IMR-90 (cell line): Measurements from ENCODE around the gene MYL12B. TPM values are rescaled to one million over a fixed set of nuclear protein-coding genes. Genes with fewer than 3 reads are reported as not detected.

ENCODE experiments used
- ATAC-seq: fragments of 200-7000 bp; cut with Tn5 transposase; 2 replicates; pipeline ENCODE4 v1.9.1; 2020; ENCODE audit warnings: low read depth, mild to moderate bottlenecking, moderate library complexity
- BruUV-seq: library from RNA; stranded (reverse); fragments of 400-500 nt; replicated peaks from 2 replicates; lab custom pipeline; 2021; lab: Mats Ljungman, UMichigan
- CTCF ChIA-PET: fragments of 300-600 bp; formaldehyde crosslinking; extraction: SDS; loops from one replicate; lab custom pipeline; 2021; ENCODE audit warnings: antibody characterized with exemption; lab: Yijun Ruan, JAX
- POLR2A ChIA-PET: fragments of 300-600 bp; sonication (Branson Sonifier 250); formaldehyde crosslinking; loops from one replicate; lab custom pipeline; 2022; ENCODE audit warnings: antibody characterized with exemption; ENCODE audit not compliant: unreplicated experiment; lab: Charles Lee
- DNase-seq: peaks from one replicate; pipeline ENCODE4 v3.0.0; 2013
- H2AFZ ChIP-seq: replicated peaks from 2 replicates; pipeline ENCODE3; 2013; ENCODE audit warnings: low read length, mild to moderate bottlenecking; ENCODE audit not compliant: poor library complexity
- H2AK5ac ChIP-seq: 2 replicates; pipeline ENCODE4 v1.6.1; 2013; ENCODE audit warnings: low read depth, low read length, inconsistent platforms
- H2AK9ac ChIP-seq: replicated peaks from 2 replicates; pipeline ENCODE3; 2013; ENCODE audit warnings: mild to moderate bottlenecking, low read depth, low read length, moderate library complexity; ENCODE audit not compliant: poor library complexity
- H2BK120ac ChIP-seq: 2 replicates; pipeline ENCODE4 v1.6.1; 2013; ENCODE audit warnings: low read depth, low read length, inconsistent platforms
- H2BK15ac ChIP-seq: 3 replicates; pipeline ENCODE4 v1.6.1; 2013; ENCODE audit warnings: low read depth, low read length, inconsistent platforms
- H2BK20ac ChIP-seq: 2 replicates; pipeline ENCODE4 v1.6.1; 2013; ENCODE audit warnings: low read depth, mild to moderate bottlenecking, inconsistent platforms, low read length, moderate library complexity
- H2BK5ac ChIP-seq: 2 replicates; pipeline ENCODE4 v1.6.1; 2013; ENCODE audit warnings: mild to moderate bottlenecking, low read depth, low read length, inconsistent platforms; ENCODE audit not compliant: poor library complexity, severe bottlenecking
- H3K14ac ChIP-seq: replicated peaks from 2 replicates; pipeline ENCODE4 v1.6.1; 2013; ENCODE audit warnings: low read depth, low read length, inconsistent platforms
- H3K18ac ChIP-seq: 2 replicates; pipeline ENCODE4 v1.6.1; 2013; ENCODE audit warnings: low read depth, low read length, control low read depth
- H3K23ac ChIP-seq: 2 replicates; pipeline ENCODE4 v1.6.1; 2013; ENCODE audit warnings: low read depth, low read length, inconsistent platforms
- H3K27ac ChIP-seq: 2 replicates; pipeline ENCODE4 v1.5.1; 2013; ENCODE audit warnings: mild to moderate bottlenecking, control low read depth, low read length; ENCODE audit not compliant: insufficient read depth
- H3K27me3 ChIP-seq: 2 replicates; pipeline ENCODE4 v1.6.1; 2013; ENCODE audit warnings: low read length; ENCODE audit not compliant: control insufficient read depth, insufficient read depth
- H3K36me3 ChIP-seq: 2 replicates; pipeline ENCODE4 v1.6.1; 2013; ENCODE audit warnings: low read length, mixed read lengths; ENCODE audit not compliant: control insufficient read depth, insufficient read depth
- H3K4ac ChIP-seq: 2 replicates; pipeline ENCODE4 v1.6.1; 2013; ENCODE audit warnings: low read depth, low read length, inconsistent platforms
- H3K4me1 ChIP-seq: 2 replicates; pipeline ENCODE4 v1.6.1; 2013; ENCODE audit warnings: low read length, mixed read lengths; ENCODE audit not compliant: control insufficient read depth, insufficient read depth
- H3K4me2 ChIP-seq: 2 replicates; pipeline ENCODE4 v1.6.1; 2013; ENCODE audit warnings: low read depth, mild to moderate bottlenecking, control low read depth, low read length, moderate library complexity
- H3K4me3 ChIP-seq: 2 replicates; pipeline ENCODE4 v1.5.1; 2013; ENCODE audit warnings: low read depth, mild to moderate bottlenecking, control low read depth, low read length, moderate library complexity; ENCODE audit not compliant: insufficient read depth
- H3K56ac ChIP-seq: 2 replicates; pipeline ENCODE4 v1.6.1; 2013; ENCODE audit warnings: low read length, inconsistent platforms; ENCODE audit not compliant: insufficient read depth; ENCODE audit errors: extremely low read depth
- H3K79me1 ChIP-seq, 2 experiments: 2 replicates each; pipeline ENCODE4 v1.6.1; 2013; ENCODE audit warnings: low read length in 2 of 2, inconsistent platforms in 1 of 2, low read depth in 1 of 2
- H3K9ac ChIP-seq: 2 replicates; pipeline ENCODE4 v1.6.1; 2013; ENCODE audit warnings: low read depth, low read length, control low read depth
- H3K9me1 ChIP-seq: 2 replicates; pipeline ENCODE4 v1.6.1; 2013; ENCODE audit warnings: low read length, inconsistent platforms; ENCODE audit not compliant: insufficient read depth
- H3K9me3 ChIP-seq: 2 replicates; pipeline ENCODE4 v1.6.1; 2013; ENCODE audit warnings: low read length; ENCODE audit not compliant: control insufficient read depth, insufficient read depth
- H4K20me1 ChIP-seq: 2 replicates; pipeline ENCODE4 v1.6.1; 2013; ENCODE audit warnings: low read length, inconsistent platforms; ENCODE audit not compliant: insufficient read depth
- H4K5ac ChIP-seq: 2 replicates; pipeline ENCODE4 v1.6.1; 2013; ENCODE audit warnings: mild to moderate bottlenecking, low read depth, low read length, control low read depth
- H4K8ac ChIP-seq, 2 experiments: 2 replicates each; pipeline ENCODE4 v1.6.1; 2013; ENCODE audit warnings: low read depth in 2 of 2, low read length in 2 of 2, control low read depth in 1 of 2, inconsistent platforms in 1 of 2
- H4K91ac ChIP-seq: 2 replicates; pipeline ENCODE4 v1.6.1; 2013; ENCODE audit warnings: low read depth, low read length, inconsistent platforms; ENCODE audit not compliant: insufficient read depth
- CEBPB ChIP-seq: IDR thresholded peaks from 2 replicates; pipeline ENCODE4 v1.6.1; 2012; ENCODE audit warnings: low read depth, low read length, improper control_type of control experiment
- FOS ChIP-seq: fragments of 150-350 bp; IDR thresholded peaks from 2 replicates; pipeline ENCODE4 v1.6.1; 2016; ENCODE audit warnings: low read depth, low read length
- MAFK ChIP-seq: IDR thresholded peaks from 2 replicates; pipeline ENCODE4 v1.6.1; 2012; ENCODE audit warnings: low read depth, low read length, improper control_type of control experiment
- POLR2A ChIP-seq: IDR thresholded peaks from 2 replicates; pipeline ENCODE4 v1.6.1; 2012; ENCODE audit warnings: mild to moderate bottlenecking, low read depth, low read length
- WGBS, 2 experiments: methylation state at CpG; one replicate each; pipeline versions ENCODE4 v1.1.5 to v1.1.7; 2013; ENCODE audit warnings: missing lambda C conversion rate in 2 of 2; ENCODE audit not compliant: insufficient read length in 1 of 2; ENCODE audit errors: extremely low coverage in 2 of 2; 5-methylcytosine and 5-hydroxymethylcytosine counted together
- dilution Hi-C: fragments of 300-500 bp; cut with HindIII; formaldehyde crosslinking; loops from one replicate; pipeline ENCODE4 v1.14.3; 2018; ENCODE audit warnings: low sequenced_read_pairs; ENCODE audit not compliant: unreplicated experiment
- in situ Hi-C: fragments of 300-500 bp; cut with MboI; formaldehyde crosslinking; loops from 3 replicates; pipeline ENCODE4 v1.14.3; 2019; ENCODE audit warnings: low sequenced_read_pairs, inconsistent platforms, mixed read lengths
- intact Hi-C: fragments of 100-400 bp; cut with micrococcal nuclease; formaldehyde crosslinking; loops from 2 replicates; pipeline ENCODE4 v1.10.0; 2022
- polyA plus RNA-seq, 3 experiments: library from polyadenylated mRNA; depleted of rRNA; stranded (reverse); fragments of >200 nt; gene quantifications; 2 replicates each; pipeline ENCODE4 v1.2.3, GENCODE V29; 2012; ENCODE audit warnings: low replicate concordance in 1 of 3
- total RNA-seq: library from RNA; depleted of rRNA; stranded (reverse); fragments of >200 nt; gene quantifications from 2 replicates; pipeline ENCODE4 v1.2.3, GENCODE V29; 2012

The MYL12B gene
- total and polyA plus RNA-seq, 2 of the 4 experiments (the other 2 are of a cell fraction) = 692 to 816 TPM

GRCh38 chr18:3283908-3284307 is 22.0 kb downstream of the MYL12B start:
- Histone ChIP-seq H3K36me3 (peaks cover 3% of the 10 kb centered on the region; the same call in 1 of the 2 replicates), H4K5ac (no peak overlapping the region), H3K14ac (no peak overlapping the region), H3K23ac (no peak overlapping the region), H3K4me2 (no peak overlapping the region), H2AFZ (peak overlapping the region; percentile 15), H4K20me1 (no peaks in the 10 kb centered on the region), H4K91ac (no peak overlapping the region), H3K18ac (no peak overlapping the region), H3K9me1 (no peaks in the 10 kb centered on the region), H3K56ac (no peak overlapping the region), H3K4me3 (no peak overlapping the region), H4K8ac (no peak overlapping the region), H2BK120ac (peak overlapping the region; percentile 1; the same call in 1 of the 2 replicates), H3K79me1 (no peaks in the 10 kb centered on the region), H2BK5ac (no peak overlapping the region), H2AK9ac (no peak overlapping the region), H2BK20ac (no peak overlapping the region), H3K9ac (no peak overlapping the region), H3K9me3 (no peaks in the 10 kb centered on the region), H2AK5ac (peak overlapping the region; percentile 46; the same call in 1 of the 2 replicates), H3K4me1 (no peaks in the 10 kb centered on the region; the same call in 1 of the 2 replicates), H3K27ac (no peak overlapping the region), H2BK15ac (no peak overlapping the region), H3K27me3 (no peaks in the 10 kb centered on the region), H3K4ac (no peak overlapping the region)
- TF ChIP-seq CEBPB = no peak
- TF ChIP-seq MAFK = no peak
- no peak for TF ChIP-seq POLR2A
- TF ChIP-seq FOS = no peak
- DNase-seq (no peak), ATAC-seq (no peak)
- BruUV-seq = no TSS peak
- CTCF ChIA-PET = interaction anchor here (0.6 to 2.4 kb wide), 4 partner anchors 311 to 488 kb away, joined by 4 to 13 read pairs (median 4); no protein-coding TSS in a partner anchor
- POLR2A ChIA-PET = no interaction called here
- intact Hi-C loops = loop anchor here (5.0 to 10.0 kb wide), 3 partner anchors 588 to 1771 kb away; no protein-coding TSS in a partner anchor
- dilution Hi-C loops = no loop called here
- in situ Hi-C loops = loop anchor here (5.0 to 10.0 kb wide), 5 partner anchors 168 to 701 kb away; partner anchors contain the start of gene TGIF1
- 80% methylated on average over 2 of the region's 7 CpGs; no CpG with 5 or more reads in 1 of the 2 experiments for WGBS, 2 experiments
